Measurements from ENCODE around the gene SMIM24. TPM values are rescaled to one million over a fixed set of nuclear protein-coding genes. Genes with fewer than 3 reads are reported as not detected.

SMIM24 gene
- total and polyA plus RNA-seq, 2 experiments from 2014 or later, result 5.0 to 21.5 TPM

DNA sequence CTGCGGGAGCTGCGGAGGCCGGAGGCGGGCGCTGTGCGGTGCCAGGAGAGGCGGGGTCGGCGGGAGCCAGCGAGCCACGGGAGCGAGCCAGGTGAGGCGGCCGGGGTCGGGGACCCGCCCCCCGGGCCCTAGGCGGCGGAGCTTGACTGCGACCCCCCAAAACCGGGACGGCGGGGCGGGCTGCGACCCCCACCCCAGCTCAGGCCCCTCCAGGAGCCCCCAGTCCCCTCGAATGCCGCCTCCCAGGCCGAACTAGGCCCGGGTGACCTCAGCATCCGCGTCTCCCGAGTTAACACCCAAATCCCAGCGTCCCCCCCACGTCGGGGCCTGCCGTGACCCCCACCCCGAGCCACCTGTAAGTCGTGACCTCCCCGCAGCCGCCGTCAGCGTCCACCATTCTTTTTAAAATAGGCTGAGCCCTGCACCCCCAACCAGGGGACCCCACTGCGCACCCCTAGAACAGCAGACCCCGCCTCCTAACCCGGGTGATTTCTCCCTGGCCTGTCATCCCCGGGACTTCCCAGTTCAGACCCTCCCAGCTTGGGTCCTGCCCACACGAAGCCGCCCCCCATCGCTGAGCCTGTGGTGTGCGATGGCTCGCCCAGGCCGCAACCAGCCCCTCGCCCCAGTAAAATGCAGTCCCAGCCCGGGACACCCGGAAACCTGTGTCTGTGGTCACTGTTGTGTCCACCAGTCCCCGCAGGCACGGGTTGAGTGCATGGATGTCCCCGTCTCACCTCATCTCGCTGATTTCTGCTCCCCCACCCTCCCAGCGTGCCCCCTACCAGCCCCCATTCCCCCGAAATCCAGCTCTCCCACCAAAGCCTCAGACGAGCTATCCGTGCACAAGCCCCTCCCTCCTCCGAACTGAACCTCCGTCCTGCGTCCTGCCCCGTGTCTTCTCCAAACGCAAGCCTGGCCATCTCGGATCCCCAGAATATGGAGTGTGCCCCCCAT is 26.3 kb upstream of the SMIM24 start:
- peak overlapping the region; percentile 86 for H3K4me3 ChIP-seq
- peaks cover 11% of the 10 kb centered on the region; the same call in 2 of the 3 replicates for H3K4me1 Mint-ChIP-seq
- ATAC-seq (peak; percentile 12), DNase-seq (ENCODE audit: low spot score) (peak; percentile 52)
- H2AFZ ChIP-seq, result peak overlapping the region; percentile 43; the same call in 1 of the 2 replicates
- peaks cover 7% of the 10 kb centered on the region; the same call in 1 of the 2 replicates for H4K20me1 ChIP-seq (replicated peaks; ENCODE audit: insufficient read depth)
- no peaks in the 10 kb centered on the region for H3K27me3 ChIP-seq (ENCODE audit: insufficient read depth)
- no peaks in the 10 kb centered on the region for H3K9me3 Mint-ChIP-seq
- peaks cover 11% of the 10 kb centered on the region; the same call in 2 of the 3 replicates for H3K36me3 Mint-ChIP-seq (ENCODE audit: low read depth)
- TF ChIP-seq, protein P1, sequence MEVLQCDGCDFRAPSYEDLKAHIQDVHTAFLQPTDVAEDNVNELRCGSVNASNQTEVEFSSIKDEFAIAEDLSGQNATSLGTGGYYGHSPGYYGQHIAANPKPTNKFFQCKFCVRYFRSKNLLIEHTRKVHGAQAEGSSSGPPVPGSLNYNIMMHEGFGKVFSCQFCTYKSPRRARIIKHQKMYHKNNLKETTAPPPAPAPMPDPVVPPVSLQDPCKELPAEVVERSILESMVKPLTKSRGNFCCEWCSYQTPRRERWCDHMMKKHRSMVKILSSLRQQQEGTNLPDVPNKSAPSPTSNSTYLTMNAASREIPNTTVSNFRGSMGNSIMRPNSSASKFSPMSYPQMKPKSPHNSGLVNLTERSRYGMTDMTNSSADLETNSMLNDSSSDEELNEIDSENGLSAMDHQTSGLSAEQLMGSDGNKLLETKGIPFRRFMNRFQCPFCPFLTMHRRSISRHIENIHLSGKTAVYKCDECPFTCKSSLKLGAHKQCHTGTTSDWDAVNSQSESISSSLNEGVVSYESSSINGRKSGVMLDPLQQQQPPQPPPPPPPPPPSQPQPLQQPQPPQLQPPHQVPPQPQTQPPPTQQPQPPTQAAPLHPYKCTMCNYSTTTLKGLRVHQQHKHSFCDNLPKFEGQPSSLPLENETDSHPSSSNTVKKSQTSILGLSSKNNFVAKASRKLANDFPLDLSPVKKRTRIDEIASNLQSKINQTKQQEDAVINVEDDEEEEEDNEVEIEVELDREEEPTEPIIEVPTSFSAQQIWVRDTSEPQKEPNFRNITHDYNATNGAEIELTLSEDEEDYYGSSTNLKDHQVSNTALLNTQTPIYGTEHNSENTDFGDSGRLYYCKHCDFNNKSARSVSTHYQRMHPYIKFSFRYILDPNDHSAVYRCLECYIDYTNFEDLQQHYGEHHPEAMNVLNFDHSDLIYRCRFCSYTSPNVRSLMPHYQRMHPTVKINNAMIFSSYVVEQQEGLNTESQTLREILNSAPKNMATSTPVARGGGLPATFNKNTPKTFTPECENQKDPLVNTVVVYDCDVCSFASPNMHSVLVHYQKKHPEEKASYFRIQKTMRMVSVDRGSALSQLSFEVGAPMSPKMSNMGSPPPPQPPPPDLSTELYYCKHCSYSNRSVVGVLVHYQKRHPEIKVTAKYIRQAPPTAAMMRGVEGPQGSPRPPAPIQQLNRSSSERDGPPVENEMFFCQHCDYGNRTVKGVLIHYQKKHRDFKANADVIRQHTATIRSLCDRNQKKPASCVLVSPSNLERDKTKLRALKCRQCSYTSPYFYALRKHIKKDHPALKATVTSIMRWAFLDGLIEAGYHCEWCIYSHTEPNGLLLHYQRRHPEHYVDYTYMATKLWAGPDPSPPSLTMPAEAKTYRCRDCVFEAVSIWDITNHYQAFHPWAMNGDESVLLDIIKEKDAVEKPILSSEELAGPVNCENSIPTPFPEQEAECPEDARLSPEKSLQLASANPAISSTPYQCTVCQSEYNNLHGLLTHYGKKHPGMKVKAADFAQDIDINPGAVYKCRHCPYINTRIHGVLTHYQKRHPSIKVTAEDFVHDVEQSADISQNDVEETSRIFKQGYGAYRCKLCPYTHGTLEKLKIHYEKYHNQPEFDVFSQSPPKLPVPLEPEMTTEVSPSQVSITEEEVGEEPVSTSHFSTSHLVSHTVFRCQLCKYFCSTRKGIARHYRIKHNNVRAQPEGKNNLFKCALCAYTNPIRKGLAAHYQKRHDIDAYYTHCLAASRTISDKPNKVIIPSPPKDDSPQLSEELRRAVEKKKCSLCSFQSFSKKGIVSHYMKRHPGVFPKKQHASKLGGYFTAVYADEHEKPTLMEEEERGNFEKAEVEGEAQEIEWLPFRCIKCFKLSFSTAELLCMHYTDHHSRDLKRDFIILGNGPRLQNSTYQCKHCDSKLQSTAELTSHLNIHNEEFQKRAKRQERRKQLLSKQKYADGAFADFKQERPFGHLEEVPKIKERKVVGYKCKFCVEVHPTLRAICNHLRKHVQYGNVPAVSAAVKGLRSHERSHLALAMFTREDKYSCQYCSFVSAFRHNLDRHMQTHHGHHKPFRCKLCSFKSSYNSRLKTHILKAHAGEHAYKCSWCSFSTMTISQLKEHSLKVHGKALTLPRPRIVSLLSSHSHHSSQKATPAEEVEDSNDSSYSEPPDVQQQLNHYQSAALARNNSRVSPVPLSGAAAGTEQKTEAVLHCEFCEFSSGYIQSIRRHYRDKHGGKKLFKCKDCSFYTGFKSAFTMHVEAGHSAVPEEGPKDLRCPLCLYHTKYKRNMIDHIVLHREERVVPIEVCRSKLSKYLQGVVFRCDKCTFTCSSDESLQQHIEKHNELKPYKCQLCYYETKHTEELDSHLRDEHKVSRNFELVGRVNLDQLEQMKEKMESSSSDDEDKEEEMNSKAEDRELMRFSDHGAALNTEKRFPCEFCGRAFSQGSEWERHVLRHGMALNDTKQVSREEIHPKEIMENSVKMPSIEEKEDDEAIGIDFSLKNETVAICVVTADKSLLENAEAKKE (CRISPR knock-in tag; IDR thresholded peaks at IDR 0.05), result no peak
- TF ChIP-seq ZNF331 (CRISPR knock-in tag; IDR thresholded peaks at IDR 0.05; ENCODE audit: low read depth), result no peak
- TF ChIP-seq EZH2phosphoT487 (IDR thresholded peaks at IDR 0.05; ENCODE audit: unreplicated experiment), result no peak
- no peak for TF ChIP-seq CREB1 (CRISPR knock-in tag; IDR thresholded peaks at IDR 0.05; ENCODE audit: low read depth)
- TF ChIP-seq NANOG (IDR thresholded peaks at IDR 0.05; ENCODE audit: borderline replicate concordance), result no peak
- no peak for TF ChIP-seq JUNB (IDR thresholded peaks at IDR 0.05; ENCODE audit: unreplicated experiment)
- no peak for TF ChIP-seq ZNF114 (CRISPR knock-in tag; IDR thresholded peaks at IDR 0.05)
- TF ChIP-seq, protein P2, sequence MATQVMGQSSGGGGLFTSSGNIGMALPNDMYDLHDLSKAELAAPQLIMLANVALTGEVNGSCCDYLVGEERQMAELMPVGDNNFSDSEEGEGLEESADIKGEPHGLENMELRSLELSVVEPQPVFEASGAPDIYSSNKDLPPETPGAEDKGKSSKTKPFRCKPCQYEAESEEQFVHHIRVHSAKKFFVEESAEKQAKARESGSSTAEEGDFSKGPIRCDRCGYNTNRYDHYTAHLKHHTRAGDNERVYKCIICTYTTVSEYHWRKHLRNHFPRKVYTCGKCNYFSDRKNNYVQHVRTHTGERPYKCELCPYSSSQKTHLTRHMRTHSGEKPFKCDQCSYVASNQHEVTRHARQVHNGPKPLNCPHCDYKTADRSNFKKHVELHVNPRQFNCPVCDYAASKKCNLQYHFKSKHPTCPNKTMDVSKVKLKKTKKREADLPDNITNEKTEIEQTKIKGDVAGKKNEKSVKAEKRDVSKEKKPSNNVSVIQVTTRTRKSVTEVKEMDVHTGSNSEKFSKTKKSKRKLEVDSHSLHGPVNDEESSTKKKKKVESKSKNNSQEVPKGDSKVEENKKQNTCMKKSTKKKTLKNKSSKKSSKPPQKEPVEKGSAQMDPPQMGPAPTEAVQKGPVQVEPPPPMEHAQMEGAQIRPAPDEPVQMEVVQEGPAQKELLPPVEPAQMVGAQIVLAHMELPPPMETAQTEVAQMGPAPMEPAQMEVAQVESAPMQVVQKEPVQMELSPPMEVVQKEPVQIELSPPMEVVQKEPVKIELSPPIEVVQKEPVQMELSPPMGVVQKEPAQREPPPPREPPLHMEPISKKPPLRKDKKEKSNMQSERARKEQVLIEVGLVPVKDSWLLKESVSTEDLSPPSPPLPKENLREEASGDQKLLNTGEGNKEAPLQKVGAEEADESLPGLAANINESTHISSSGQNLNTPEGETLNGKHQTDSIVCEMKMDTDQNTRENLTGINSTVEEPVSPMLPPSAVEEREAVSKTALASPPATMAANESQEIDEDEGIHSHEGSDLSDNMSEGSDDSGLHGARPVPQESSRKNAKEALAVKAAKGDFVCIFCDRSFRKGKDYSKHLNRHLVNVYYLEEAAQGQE (IDR thresholded peaks at IDR 0.05; ENCODE audit: unreplicated experiment), result no peak
- TF ChIP-seq POLR2AphosphoS5 (IDR thresholded peaks at IDR 0.05; ENCODE audit: low read depth), result no peak
- TF ChIP-seq CTCF (conservative IDR thresholded peaks at IDR 0.05; ENCODE audit: low read depth in 2 of 2), result no peak
- TF ChIP-seq EZH2 (IDR thresholded peaks at IDR 0.05; ENCODE audit: low read depth, unreplicated experiment), result no peak
- no peak for TF ChIP-seq ETS1 (IDR thresholded peaks at IDR 0.05)
- no peak for TF ChIP-seq STAT1 (IDR thresholded peaks at IDR 0.05; ENCODE audit: unreplicated experiment)
- peaks cover 15% of the 10 kb centered on the region for H3K4me1 ChIP-seq (ENCODE audit: insufficient read depth)
- no peak overlapping the region; the same call in 1 of the 2 replicates for H3K27ac Mint-ChIP-seq
- no peaks in the 10 kb centered on the region for H3K9me2 ChIP-seq (ENCODE audit: insufficient read depth)
- no peak overlapping the region for H3K27ac ChIP-seq (ENCODE audit: low read depth)
- H3K4me2 ChIP-seq, result peak overlapping the region; percentile 97
- peak overlapping the region; percentile 82 for H3K4me3 Mint-ChIP-seq
- H3F3A ChIP-seq (replicated peaks; ENCODE audit: low read depth), result no peaks in the 10 kb centered on the region
- H3K27me3 Mint-ChIP-seq (ENCODE audit: insufficient read depth, low read depth, poor library complexity), result peaks cover 25% of the 10 kb centered on the region
- no peaks in the 10 kb centered on the region for H3K36me3 ChIP-seq (ENCODE audit: insufficient read depth)
- peaks cover 33% of the 10 kb centered on the region for H3K79me2 ChIP-seq (replicated peaks; ENCODE audit: insufficient read depth)

All from GM23338 (cell line).